Kidney (tissue), 14 donors: Measurements from ENCODE around the gene OSGEPL1. TPM values are rescaled to one million over a fixed set of nuclear protein-coding genes. Genes with fewer than 3 reads are reported as not detected.

Source experiments
- DNase-seq, 5 donors: peaks; one replicate each; pipeline ENCODE4 v3.0.0-alpha.2; 2013 to 2020
- FAIRE-seq: peaks from 2 replicates; lab custom pipeline; 2012; peaks lifted over from hg19 to GRCh38; lab: Jason Lieb, UNC
- H3K27ac ChIP-seq, 2 donors: one replicate each; pipeline ENCODE4 v1.7.0; 2013; ENCODE audit warnings: low read depth in 2 of 2, low read length in 2 of 2, inconsistent platforms in 1 of 2
- H3K27me3 ChIP-seq: one replicate; pipeline ENCODE4 v1.7.1; 2013; ENCODE audit warnings: low read length, inconsistent platforms; ENCODE audit not compliant: control insufficient read depth, insufficient read depth
- H3K36me3 ChIP-seq, 3 donors: one replicate each; pipeline versions ENCODE4 v1.7.0 to v1.7.1; 2013; ENCODE audit warnings: low read length in 3 of 3, control low read depth in 1 of 3, inconsistent platforms in 1 of 3; ENCODE audit not compliant: insufficient read depth in 3 of 3, control insufficient read depth in 2 of 3
- H3K4me1 ChIP-seq, 3 donors: one replicate each; pipeline versions ENCODE4 v1.7.0 to v1.7.1; 2013; ENCODE audit warnings: low read length in 3 of 3, inconsistent platforms in 1 of 3, low read depth in 1 of 3; ENCODE audit not compliant: control insufficient read depth in 2 of 3, insufficient read depth in 2 of 3
- H3K4me3 ChIP-seq, 3 donors: one replicate each; pipeline versions ENCODE4 v1.7.0 to v1.8.1; 2013; ENCODE audit warnings: low read length in 3 of 3, control low read depth in 1 of 3, inconsistent platforms in 1 of 3
- H3K9ac ChIP-seq, 3 donors: one replicate each; pipeline versions ENCODE4 v1.7.0 to v1.7.1; 2013; ENCODE audit warnings: low read length in 3 of 3, control low read depth in 1 of 3, inconsistent platforms in 1 of 3
- H3K9me3 ChIP-seq, 3 donors: one replicate each; pipeline versions ENCODE4 v1.7.0 to v1.7.1; 2013; ENCODE audit warnings: low read length in 3 of 3, control low read depth in 1 of 3, inconsistent platforms in 1 of 3; ENCODE audit not compliant: control insufficient read depth in 2 of 3, insufficient read depth in 1 of 3
- CTCF ChIP-seq: IDR thresholded peaks from 3 replicates; pipeline ENCODE4 v1.5.1; 2012; ENCODE audit warnings: mild to moderate bottlenecking, moderate library complexity, borderline replicate concordance; ENCODE audit not compliant: insufficient read depth; ENCODE audit errors: extremely low read depth
- intact Hi-C: fragments of 100-400 bp; cut with DNase I; formaldehyde crosslinking; loops from one replicate; pipeline ENCODE4 v1.11.1; 2022
- polyA plus RNA-seq: library from polyadenylated mRNA; stranded (reverse); fragments of 350-450 nt; fragmentation: Illumina TruSeq; extraction: RNeasy Lipid Tissue Mini Kit (QIAGEN cat#74804); gene quantifications from one replicate; pipeline ENCODE4 v1.2.3, GENCODE V29; 2014; ENCODE audit warnings: low read depth, low replicate concordance; ENCODE audit not compliant: insufficient read depth
- total RNA-seq: library from RNA; stranded (reverse); fragmentation: NEBNext Ultra II Directional; extraction: Animal tissue kit (Norgen Biotek cat#: 25700); gene quantifications from one replicate; pipeline ENCODE4 v1.2.1, GENCODE V29; 2021
- donor health status: control.
- donor health status: control.
- donor health status: control.
- donor health status: control.
- donor health status: control.
- donor health status: DM: yes; HTN: yes; CAD: no.
- donor health status: Normal renal cell carcinoma (clear cell type).

The OSGEPL1 gene
- total and polyA plus RNA-seq, 2 donors from 2014 or later, result 6.7 to 8.0 TPM

- Histone ChIP-seq H3K27ac (no peak overlapping the region), H3K9ac (no peak overlapping the region), H3K4me3 (no peak overlapping the region), H3K27me3 (no peaks in the 10 kb centered on the region), H3K4me1 (no peaks in the 10 kb centered on the region), H3K9me3 (no peaks in the 10 kb centered on the region), H3K36me3 (peaks cover 0 to 2% (median 2%) of the 10 kb centered on the region in 3 donors)
- FAIRE-seq (no peak), DNase-seq (no peak)
- intact Hi-C loops, result no loop called here
- no peak for TF ChIP-seq CTCF
Measured at GRCh38 chr2:189799531-189799930, 36.9 kb upstream of the OSGEPL1 start.

- Histone ChIP-seq H3K9ac (no peak overlapping the region), H3K27me3 (no peaks in the 10 kb centered on the region), H3K27ac (no peak overlapping the region), H3K4me1 (no peaks in the 10 kb centered on the region), H3K36me3 (peaks cover 0 to 2% (median 2%) of the 10 kb centered on the region in 3 donors), H3K4me3 (no peak overlapping the region), H3K9me3 (no peaks in the 10 kb centered on the region)
- no peak for TF ChIP-seq CTCF
- FAIRE-seq (no peak), DNase-seq (no peak)
- intact Hi-C loops, result no loop called here
Measured at GRCh38 chr2:189799030-189799331, 36.4 kb upstream of the OSGEPL1 start.

GRCh38 chr2:189798312-189799029, 35.9 kb upstream of the OSGEPL1 start:
- H3K27ac ChIP-seq, result no peak overlapping the region

More at GRCh38 chr2:189798312-189799029, 35.9 kb upstream of the OSGEPL1 start:
- Histone ChIP-seq H3K36me3 (peaks cover 0 to 2% (median 2%) of the 10 kb centered on the region in 3 donors), H3K9me3 (no peaks in the 10 kb centered on the region), H3K4me3 (no peak overlapping the region), H3K9ac (no peak overlapping the region), H3K27me3 (no peaks in the 10 kb centered on the region), H3K4me1 (no peaks in the 10 kb centered on the region)
- peak; percentile 65 for FAIRE-seq
- peak in 2 of 5 donors; percentile 43 to 48 for DNase-seq
- intact Hi-C loops, result no loop called here
- TF ChIP-seq CTCF, result no peak
